HG03139 (cell line): ENCODE data around the gene CCDC197.

Experiments used
- ATAC-seq: cut with Tn5 transposase; IDR thresholded peaks from one replicate; pipeline ENCODE4 v1.9.1; 2021; ENCODE audit not compliant: unreplicated experiment

CCDC197 gene

DNA sequence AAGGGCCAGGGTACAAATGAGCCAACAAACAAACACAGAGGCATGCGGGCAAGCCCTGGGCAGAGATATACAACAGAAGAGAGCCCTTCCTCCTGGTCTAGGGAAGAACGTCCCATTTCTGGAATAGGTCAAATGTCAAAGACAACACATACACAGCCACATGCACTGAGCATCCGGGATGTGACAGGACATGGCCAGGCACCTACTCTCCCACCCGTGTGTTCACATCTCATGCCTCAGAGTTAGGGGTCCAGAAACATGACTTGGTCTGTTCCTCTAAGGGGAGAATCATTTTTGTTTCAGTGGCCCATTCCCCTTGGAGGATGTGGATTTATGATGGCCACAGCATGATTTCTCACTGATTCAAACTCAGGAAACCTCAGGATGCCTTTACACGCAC, 19.9 kb upstream of the CCDC197 start:
- ATAC-seq, result no peak

- ATAC-seq, result peak; percentile 59
Measured at GRCh38 chr14:93977790-93978581, 19.1 kb upstream of the CCDC197 start.

DNA sequence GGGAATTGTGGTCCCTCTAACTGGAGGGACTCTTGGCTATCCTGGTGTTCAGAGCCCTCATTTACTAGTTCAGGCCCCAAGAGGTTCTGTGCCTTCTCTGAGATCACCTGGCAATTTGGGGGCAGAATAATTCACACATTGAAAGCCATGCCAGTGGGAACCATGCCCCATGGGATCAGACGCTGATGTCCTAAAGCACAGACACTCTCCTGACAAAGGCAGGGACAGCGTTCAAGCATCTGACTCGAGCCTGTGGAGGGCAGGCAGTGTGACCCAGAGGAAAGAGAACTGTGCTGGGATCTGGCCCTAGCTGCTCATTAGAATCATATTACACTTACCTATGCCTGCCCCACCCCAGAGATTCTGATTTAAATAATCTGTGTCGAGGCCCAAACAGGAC, 18.4 kb upstream of the CCDC197 start:
- peak; percentile 3 for ATAC-seq

DNA sequence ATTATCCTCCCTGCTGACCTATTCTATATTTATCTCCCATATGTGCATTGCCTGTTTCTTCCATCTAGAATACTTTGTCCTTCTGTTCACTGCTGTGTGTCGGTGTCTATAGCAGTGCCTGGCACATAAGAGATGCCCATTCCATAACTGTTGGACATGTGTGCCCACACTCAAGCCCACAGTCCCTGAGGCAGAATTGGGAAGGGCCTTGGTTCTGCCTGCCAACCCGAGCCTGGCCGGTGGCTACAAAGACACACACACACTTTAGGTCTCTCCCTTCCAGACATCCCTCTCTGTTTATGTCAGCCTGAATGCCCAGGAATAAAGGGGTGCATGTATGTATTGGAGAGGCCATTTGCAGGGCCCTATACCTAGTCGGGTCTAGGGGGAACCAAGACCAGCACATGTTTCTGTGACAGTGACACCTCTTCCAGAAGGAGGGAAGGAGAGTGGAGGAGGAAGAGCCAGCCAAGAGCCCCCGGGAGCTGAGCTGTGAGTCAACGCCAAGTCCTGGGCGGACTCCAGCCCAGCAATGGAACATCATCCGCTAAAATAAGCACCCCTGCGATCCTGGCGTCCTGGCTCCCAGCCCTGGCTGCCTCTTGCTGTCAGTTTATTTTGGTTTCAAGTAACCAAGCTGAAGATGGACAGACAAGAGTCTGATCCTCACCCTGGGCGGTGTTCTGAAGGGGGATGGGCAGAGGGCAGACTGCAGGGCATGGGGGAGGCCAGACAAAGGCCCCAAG, 16.5 kb upstream of the CCDC197 start:
- no peak for ATAC-seq

DNA sequence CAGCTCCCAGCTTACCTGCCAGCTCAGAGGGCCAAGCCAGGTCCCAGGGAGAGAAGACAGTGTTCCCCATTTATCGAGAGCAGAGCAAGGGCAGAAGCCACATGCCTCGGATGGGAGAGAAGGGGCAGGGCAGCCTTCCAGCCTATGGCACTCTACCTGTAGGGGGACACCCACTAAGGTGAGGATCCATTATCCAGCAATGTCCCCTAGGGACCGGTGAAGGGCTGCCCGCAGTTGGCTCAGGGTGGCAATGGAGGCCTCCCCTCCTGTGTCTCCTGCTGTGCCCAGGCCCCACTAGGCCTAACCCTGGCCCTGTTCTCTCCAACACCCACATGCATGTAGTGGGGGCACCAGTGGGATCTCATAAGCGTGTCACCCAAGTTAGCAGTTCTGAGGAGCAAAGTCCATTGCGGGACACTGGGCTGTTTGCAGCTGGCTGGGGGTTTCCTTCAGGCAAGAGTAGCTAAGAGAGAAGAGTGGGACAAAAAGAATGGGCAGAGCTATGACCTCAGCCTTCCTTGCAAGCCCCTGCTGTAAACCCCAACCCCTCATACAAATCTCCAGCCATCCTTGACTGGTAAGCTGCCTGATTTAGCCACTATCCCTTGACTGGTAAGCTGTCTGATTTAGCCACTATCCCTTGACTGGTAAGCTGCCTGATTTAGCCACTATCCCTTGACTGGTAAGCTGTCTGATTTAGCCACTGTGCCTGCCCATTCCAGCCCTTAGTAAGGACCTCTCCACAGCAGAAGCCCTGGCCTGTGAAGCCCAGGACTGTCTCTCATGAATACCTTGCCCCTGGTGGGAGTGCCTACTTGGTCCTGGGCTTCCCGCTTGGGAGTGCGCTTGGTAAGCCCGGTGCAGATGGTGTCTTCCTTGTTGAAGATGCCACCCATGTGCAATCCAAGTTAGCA, 15.5 kb upstream of the CCDC197 start:
- no peak for ATAC-seq

- no peak for ATAC-seq
Measured at GRCh38 chr14:93982230-93983007, 14.7 kb upstream of the CCDC197 start.

- no peak for ATAC-seq
Measured at GRCh38 chr14:93984070-93984469, 13.0 kb upstream of the CCDC197 start.

DNA sequence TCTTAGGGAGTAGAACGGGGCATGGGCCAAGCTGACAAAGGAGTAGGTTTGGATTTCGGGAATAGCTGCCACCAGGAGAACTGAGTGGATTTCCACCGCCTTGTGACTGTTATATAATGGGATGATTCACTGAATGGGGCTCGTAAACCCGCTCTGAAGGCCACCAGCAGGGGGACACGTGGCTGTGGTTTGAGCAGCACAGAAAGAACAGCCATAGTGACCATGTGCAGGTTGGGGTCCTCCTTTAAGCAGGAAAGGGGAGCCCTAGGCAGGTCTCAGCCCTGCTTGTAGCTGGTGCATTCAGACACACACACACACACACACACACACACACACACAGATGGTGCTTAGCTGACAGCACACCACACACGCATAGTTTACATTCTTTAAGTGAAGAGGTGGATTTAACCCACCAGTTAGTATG, 12.1 kb upstream of the CCDC197 start:
- no peak for ATAC-seq

- no peak for ATAC-seq
Measured at GRCh38 chr14:93986955-93987354, 10.1 kb upstream of the CCDC197 start.

- no peak for ATAC-seq
Measured at GRCh38 chr14:93987376-93987775, 9.7 kb upstream of the CCDC197 start.

- no peak for ATAC-seq
Measured at GRCh38 chr14:93987815-93988476, 9.2 kb upstream of the CCDC197 start.

- ATAC-seq, result no peak
Measured at GRCh38 chr14:93989939-93990338, 7.2 kb upstream of the CCDC197 start.

GRCh38 chr14:93991212-93991611, 5.9 kb upstream of the CCDC197 start:
- ATAC-seq, result no peak

GRCh38 chr14:93991649-93992048, 5.5 kb upstream of the CCDC197 start:
- no peak for ATAC-seq

- no peak for ATAC-seq
Measured at GRCh38 chr14:93993382-93993781, 3.7 kb upstream of the CCDC197 start.

- no peak for ATAC-seq
Measured at GRCh38 chr14:93994919-93995682, 2.0 kb upstream of the CCDC197 start.

DNA sequence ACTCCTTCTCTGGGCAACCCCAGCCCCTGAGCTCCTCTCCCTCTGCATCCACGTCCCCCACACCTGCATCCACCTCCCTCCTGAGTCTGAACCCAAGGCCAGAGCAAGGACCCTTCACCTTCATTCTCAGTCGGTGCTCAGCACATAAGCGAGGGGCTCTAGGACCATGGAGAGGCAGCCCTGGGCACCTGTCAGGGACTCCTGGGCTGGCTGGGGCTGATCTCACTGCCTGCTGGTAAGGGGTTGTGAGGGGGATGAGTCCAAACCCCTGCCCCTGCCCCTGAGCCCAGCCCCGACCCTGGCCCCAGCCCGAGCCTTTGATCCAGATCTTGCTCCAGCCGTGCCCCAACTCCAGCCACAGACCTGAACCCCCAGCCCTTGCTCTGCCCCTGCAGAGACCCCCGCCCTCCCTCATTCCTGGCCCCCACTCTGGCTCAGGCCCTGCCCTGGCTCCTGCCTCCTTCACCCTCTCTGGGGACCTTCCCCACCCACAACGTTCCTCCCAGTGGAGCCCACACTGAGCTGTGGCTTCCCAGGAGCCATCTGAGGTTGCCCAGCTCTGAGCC, 888 bp upstream of the CCDC197 start:
- ATAC-seq, result no peak

- no peak for ATAC-seq
Measured at GRCh38 chr14:93997916-93998870, 1.1 kb downstream of the CCDC197 start.
